Mesothelial cell of epicardium (in vitro differentiated cells): ENCODE data around the gene NSFL1C. TPM values are rescaled to one million over a fixed set of nuclear protein-coding genes. Genes with fewer than 3 reads are reported as not detected.
"Not testable (repeated sequence)": the region's sequence is repeated elsewhere in the genome, so short reads cannot be mapped to it uniquely, and the experiment has no call there.

Experiments
- DNase-seq, 2 experiments: peaks; one replicate each; pipeline ENCODE4 v3.0.0; 2021; ENCODE audit warnings: low spot score in 2 of 2; ENCODE audit not compliant: unreplicated experiment in 2 of 2
- H3K27ac Mint-ChIP-seq: 2 replicates; pipeline ENCODE4 v1.8.0; 2021; ENCODE audit warnings: mixed read lengths
- H3K27me3 Mint-ChIP-seq: 2 replicates; pipeline ENCODE4 v1.8.0; 2021; ENCODE audit warnings: low read depth, mixed read lengths
- H3K36me3 Mint-ChIP-seq: 2 replicates; pipeline ENCODE4 v1.8.0; 2021; ENCODE audit warnings: mixed read lengths
- H3K4me1 Mint-ChIP-seq: 2 replicates; pipeline ENCODE4 v1.8.0; 2021; ENCODE audit warnings: mixed read lengths
- H3K4me3 Mint-ChIP-seq: 2 replicates; pipeline ENCODE4 v1.8.0; 2021; ENCODE audit warnings: mild to moderate bottlenecking, moderate library complexity, mixed read lengths
- H3K9me3 Mint-ChIP-seq: 2 replicates; pipeline ENCODE4 v1.8.0; 2021; ENCODE audit warnings: mixed read lengths
- CTCF ChIP-seq: fragments of 200-600 bp; sonication (generic); IDR thresholded peaks from one replicate; pipeline ENCODE4 v1.5.0; 2021; ENCODE audit warnings: antibody characterized with exemption; ENCODE audit not compliant: unreplicated experiment
- total RNA-seq: library from RNA; stranded (reverse); gene quantifications from 3 replicates; pipeline ENCODE4 v1.2.1, GENCODE V29; 2021

Gene NSFL1C
- total RNA-seq, 1 donor from 2014 or later = 74.8 TPM

GRCh38 chr20:1505871-1506270, 39.2 kb upstream of the NSFL1C start:
- no peaks in the 10 kb centered on the region for H3K36me3 Mint-ChIP-seq

GRCh38 chr20:1505361-1505760, 38.7 kb upstream of the NSFL1C start:
- peaks cover 3% of the 10 kb centered on the region for H3K4me1 Mint-ChIP-seq
- no peak for DNase-seq
- no peak overlapping the region for H3K27ac Mint-ChIP-seq
- peaks cover 22% of the 10 kb centered on the region for H3K9me3 Mint-ChIP-seq
- H3K36me3 Mint-ChIP-seq = no peaks in the 10 kb centered on the region
- TF ChIP-seq CTCF = no peak
- H3K27me3 Mint-ChIP-seq = peaks cover 51% of the 10 kb centered on the region
- no peak overlapping the region for H3K4me3 Mint-ChIP-seq

More at GRCh38 chr20:1505871-1506270, 39.2 kb upstream of the NSFL1C start:
- peaks cover 20% of the 10 kb centered on the region for H3K9me3 Mint-ChIP-seq
- H3K4me3 Mint-ChIP-seq = no peak overlapping the region
- no peaks in the 10 kb centered on the region for H3K4me1 Mint-ChIP-seq
- DNase-seq = no peak
- H3K27me3 Mint-ChIP-seq = peaks cover 54% of the 10 kb centered on the region
- H3K27ac Mint-ChIP-seq = no peak overlapping the region
- no peak for TF ChIP-seq CTCF

- DNase-seq = peak in 1 of 2 experiments; percentile 53
- Mint-ChIP-seq H3K36me3 (no peaks in the 10 kb centered on the region), H3K27me3 (peaks cover 40% of the 10 kb centered on the region), H3K27ac (no peak overlapping the region), H3K4me3 (no peak overlapping the region), H3K4me1 (peaks cover 4% of the 10 kb centered on the region), H3K9me3 (peaks cover 33% of the 10 kb centered on the region)
- TF ChIP-seq CTCF = peak; percentile 33
Measured at GRCh38 chr20:1503564-1504227, 37.0 kb upstream of the NSFL1C start.

- DNase-seq = no peak
- Mint-ChIP-seq H3K4me3 (no peak overlapping the region), H3K36me3 (no peaks in the 10 kb centered on the region), H3K27ac (no peak overlapping the region), H3K9me3 (peaks cover 54% of the 10 kb centered on the region), H3K4me1 (peaks cover 4% of the 10 kb centered on the region), H3K27me3 (peaks cover 19% of the 10 kb centered on the region)
- TF ChIP-seq CTCF = no peak
Measured at GRCh38 chr20:1500496-1500895, 33.8 kb upstream of the NSFL1C start.

GRCh38 chr20:1499528-1500420, 33.1 kb upstream of the NSFL1C start:
- Mint-ChIP-seq H3K36me3 (no peaks in the 10 kb centered on the region), H3K9me3 (peaks cover 54% of the 10 kb centered on the region), H3K27ac (no peak overlapping the region), H3K4me3 (no peak overlapping the region), H3K4me1 (peaks cover 4% of the 10 kb centered on the region), H3K27me3 (peaks cover 20% of the 10 kb centered on the region)
- no peak for DNase-seq
- TF ChIP-seq CTCF = no peak

- not testable (repeated sequence) for H3K36me3 Mint-ChIP-seq, H3K4me3 Mint-ChIP-seq, H3K27ac Mint-ChIP-seq, DNase-seq, H3K4me1 Mint-ChIP-seq
- peaks cover 26% of the 10 kb centered on the region for H3K27me3 Mint-ChIP-seq
- peaks cover 43% of the 10 kb centered on the region for H3K9me3 Mint-ChIP-seq
Measured at GRCh38 chr20:1497371-1497770, 30.7 kb upstream of the NSFL1C start.
